ENCODE data around the gene MAB21L2.

MAB21L2 gene

GRCh38 chr4:150591406-150591805 is 9.5 kb downstream of the MAB21L2 start:
- Histone ChIP-seq H2BK5ac (ENCODE audit: low read length) (no peak overlapping the region), H3K18ac (ENCODE audit: low read length) (peak overlapping the region; percentile 60), H3K14ac (ENCODE audit: low read length) (no peak overlapping the region), H3K4me3 (ENCODE audit: low read length in 2 of 2) (no peak overlapping the region), H3K27me3 (ENCODE audit: control insufficient read depth in 3 of 3, insufficient read depth in 3 of 3, low read depth in 1 of 3, low read length in 3 of 3) (no peaks in the 10 kb centered on the region), H2AFZ (ENCODE audit: low read length) (peak overlapping the region; percentile 68), H3K27ac (replicated peaks; ENCODE audit: low read length) (peak overlapping the region; percentile 70), H3K79me1 (ENCODE audit: low read depth, low read length) (no peaks in the 10 kb centered on the region), H3K36me3 (replicated peaks in 1 of 2; ENCODE audit: control insufficient read depth in 2 of 2, insufficient read depth in 2 of 2, low read length in 2 of 2) (no peaks in the 10 kb centered on the region), H2BK120ac (ENCODE audit: low read depth, low read length) (no peak overlapping the region), H3K9ac (ENCODE audit: low read depth, low read length, poor library complexity) (no peak overlapping the region), H3K9me3 (replicated peaks in 1 of 2; ENCODE audit: control insufficient read depth in 2 of 2, insufficient read depth in 1 of 2, low read depth in 1 of 2, low read length in 2 of 2) (no peaks in the 10 kb centered on the region), H3K4me1 (ENCODE audit: control insufficient read depth in 2 of 2, insufficient read depth in 1 of 2, low read depth in 1 of 2, low read length in 2 of 2) (peaks cover 7 to 10% of the 10 kb centered on the region in 2 donors), H3K23ac (ENCODE audit: low read depth, low read length, poor library complexity) (no peak overlapping the region), H4K8ac (ENCODE audit: low read depth, low read length) (no peak overlapping the region), H2BK12ac (ENCODE audit: low read length) (no peak overlapping the region), H2BK15ac (ENCODE audit: low read length) (no peak overlapping the region), H3K4me2 (ENCODE audit: insufficient read depth, low read length, poor library complexity, severe bottlenecking) (peak overlapping the region; percentile 26), H3K4ac (ENCODE audit: low read length) (no peak overlapping the region), H2AK5ac (ENCODE audit: low read depth, low read length) (no peak overlapping the region), H4K91ac (ENCODE audit: low read depth, low read length, poor library complexity) (no peak overlapping the region)
- peak; percentile 24 for DNase-seq (ENCODE audit: low spot score)
- WGBS, 2 donors (ENCODE audit: extremely low coverage in 2 of 2, insufficient read length in 2 of 2, insufficient replicate concordance in 1 of 2): no CpG with 5 or more reads among the region's 5 CpGs

GRCh38 chr4:150591904-150592303 is 10.0 kb downstream of the MAB21L2 start:
- no CpG with 5 or more reads among the region's 4 CpGs for WGBS, 2 donors (ENCODE audit: extremely low coverage in 2 of 2, insufficient read length in 2 of 2, insufficient replicate concordance in 1 of 2)
- Histone ChIP-seq H3K18ac (ENCODE audit: low read length) (peak overlapping the region; percentile 60), H2AFZ (ENCODE audit: low read length) (peak overlapping the region; percentile 68), H3K79me1 (ENCODE audit: low read depth, low read length) (no peaks in the 10 kb centered on the region), H3K36me3 (replicated peaks in 1 of 2; ENCODE audit: control insufficient read depth in 2 of 2, insufficient read depth in 2 of 2, low read length in 2 of 2) (no peaks in the 10 kb centered on the region), H3K4ac (ENCODE audit: low read length) (no peak overlapping the region), H2BK12ac (ENCODE audit: low read length) (no peak overlapping the region), H3K27ac (replicated peaks; ENCODE audit: low read length) (peak overlapping the region; percentile 70), H3K27me3 (ENCODE audit: control insufficient read depth in 3 of 3, insufficient read depth in 3 of 3, low read depth in 1 of 3, low read length in 3 of 3) (no peaks in the 10 kb centered on the region), H2BK15ac (ENCODE audit: low read length) (no peak overlapping the region), H4K91ac (ENCODE audit: low read depth, low read length, poor library complexity) (no peak overlapping the region), H2BK120ac (ENCODE audit: low read depth, low read length) (no peak overlapping the region), H3K9me3 (replicated peaks in 1 of 2; ENCODE audit: control insufficient read depth in 2 of 2, insufficient read depth in 1 of 2, low read depth in 1 of 2, low read length in 2 of 2) (no peaks in the 10 kb centered on the region), H3K4me3 (ENCODE audit: low read length in 2 of 2) (no peak overlapping the region), H3K23ac (ENCODE audit: low read depth, low read length, poor library complexity) (no peak overlapping the region), H3K4me2 (ENCODE audit: insufficient read depth, low read length, poor library complexity, severe bottlenecking) (no peak overlapping the region), H4K8ac (ENCODE audit: low read depth, low read length) (no peak overlapping the region), H3K9ac (ENCODE audit: low read depth, low read length, poor library complexity) (no peak overlapping the region), H3K4me1 (ENCODE audit: control insufficient read depth in 2 of 2, insufficient read depth in 1 of 2, low read depth in 1 of 2, low read length in 2 of 2) (peaks cover 7 to 10% of the 10 kb centered on the region in 2 donors), H2BK5ac (ENCODE audit: low read length) (no peak overlapping the region), H3K14ac (ENCODE audit: low read length) (no peak overlapping the region), H2AK5ac (ENCODE audit: low read depth, low read length) (no peak overlapping the region)
- DNase-seq (ENCODE audit: low spot score): no peak

- no peak overlapping the region for H2BK12ac ChIP-seq (ENCODE audit: low read length)
Measured at GRCh38 chr4:150593996-150594395, 12.0 kb downstream of the MAB21L2 start.

GRCh38 chr4:150598909-150599308 is 17.0 kb downstream of the MAB21L2 start:
- Histone ChIP-seq H2BK5ac (ENCODE audit: low read length) (no peak overlapping the region), H3K14ac (ENCODE audit: low read length) (no peak overlapping the region), H2BK12ac (ENCODE audit: low read length) (no peak overlapping the region), H2AFZ (ENCODE audit: low read length) (no peak overlapping the region), H3K18ac (ENCODE audit: low read length) (no peak overlapping the region), H2BK120ac (ENCODE audit: low read depth, low read length) (no peak overlapping the region), H3K4me3 (ENCODE audit: low read length in 2 of 2) (no peak overlapping the region), H3K36me3 (replicated peaks in 1 of 2; ENCODE audit: control insufficient read depth in 2 of 2, insufficient read depth in 2 of 2, low read length in 2 of 2) (no peaks in the 10 kb centered on the region), H3K27ac (replicated peaks; ENCODE audit: low read length) (no peak overlapping the region), H2BK15ac (ENCODE audit: low read length) (no peak overlapping the region), H4K8ac (ENCODE audit: low read depth, low read length) (no peak overlapping the region), H2AK5ac (ENCODE audit: low read depth, low read length) (no peak overlapping the region), H3K9ac (ENCODE audit: low read depth, low read length, poor library complexity) (no peak overlapping the region), H3K79me1 (ENCODE audit: low read depth, low read length) (no peaks in the 10 kb centered on the region), H3K23ac (ENCODE audit: low read depth, low read length, poor library complexity) (no peak overlapping the region), H3K9me3 (replicated peaks in 1 of 2; ENCODE audit: control insufficient read depth in 2 of 2, insufficient read depth in 1 of 2, low read depth in 1 of 2, low read length in 2 of 2) (no peaks in the 10 kb centered on the region), H3K4me1 (ENCODE audit: control insufficient read depth in 2 of 2, insufficient read depth in 1 of 2, low read depth in 1 of 2, low read length in 2 of 2) (peaks cover 0 to 1% of the 10 kb centered on the region in 2 donors), H4K91ac (ENCODE audit: low read depth, low read length, poor library complexity) (no peak overlapping the region), H3K27me3 (ENCODE audit: control insufficient read depth in 3 of 3, insufficient read depth in 3 of 3, low read depth in 1 of 3, low read length in 3 of 3) (no peaks in the 10 kb centered on the region), H3K4me2 (ENCODE audit: insufficient read depth, low read length, poor library complexity, severe bottlenecking) (no peak overlapping the region), H3K4ac (ENCODE audit: low read length) (no peak overlapping the region)
- no CpG with 5 or more reads among the region's 12 CpGs for WGBS, 2 donors (ENCODE audit: extremely low coverage in 2 of 2, insufficient read length in 2 of 2, insufficient replicate concordance in 1 of 2)
- DNase-seq (ENCODE audit: low spot score): no peak

More at GRCh38 chr4:150593996-150594395, 12.0 kb downstream of the MAB21L2 start:
- DNase-seq (ENCODE audit: low spot score): no peak
- no peak overlapping the region for H3K4ac ChIP-seq (ENCODE audit: low read length)
- no peak overlapping the region for H3K27ac ChIP-seq (replicated peaks; ENCODE audit: low read length)
- H3K9me3 ChIP-seq (replicated peaks in 1 of 2; ENCODE audit: control insufficient read depth in 2 of 2, insufficient read depth in 1 of 2, low read depth in 1 of 2, low read length in 2 of 2): no peaks in the 10 kb centered on the region
- no peak overlapping the region for H4K8ac ChIP-seq (ENCODE audit: low read depth, low read length)
- H2AFZ ChIP-seq (ENCODE audit: low read length): no peak overlapping the region
- no peak overlapping the region for H2BK15ac ChIP-seq (ENCODE audit: low read length)
- no peak overlapping the region for H3K23ac ChIP-seq (ENCODE audit: low read depth, low read length, poor library complexity)
- no peak overlapping the region for H3K4me2 ChIP-seq (ENCODE audit: insufficient read depth, low read length, poor library complexity, severe bottlenecking)
- H2BK5ac ChIP-seq (ENCODE audit: low read length): no peak overlapping the region
- no peak overlapping the region for H2AK5ac ChIP-seq (ENCODE audit: low read depth, low read length)
- H3K18ac ChIP-seq (ENCODE audit: low read length): no peak overlapping the region
- H3K9ac ChIP-seq (ENCODE audit: low read depth, low read length, poor library complexity): no peak overlapping the region
- no peaks in the 10 kb centered on the region for H3K79me1 ChIP-seq (ENCODE audit: low read depth, low read length)
- no peak overlapping the region for H3K14ac ChIP-seq (ENCODE audit: low read length)
- no peak overlapping the region for H4K91ac ChIP-seq (ENCODE audit: low read depth, low read length, poor library complexity)
- H3K36me3 ChIP-seq (replicated peaks in 1 of 2; ENCODE audit: control insufficient read depth in 2 of 2, insufficient read depth in 2 of 2, low read length in 2 of 2): no peaks in the 10 kb centered on the region
- no peaks in the 10 kb centered on the region for H3K27me3 ChIP-seq (ENCODE audit: control insufficient read depth in 3 of 3, insufficient read depth in 3 of 3, low read depth in 1 of 3, low read length in 3 of 3)
- H3K4me3 ChIP-seq (ENCODE audit: low read length in 2 of 2): no peak overlapping the region
- H2BK120ac ChIP-seq (ENCODE audit: low read depth, low read length): no peak overlapping the region
- H3K4me1 ChIP-seq (ENCODE audit: control insufficient read depth in 2 of 2, insufficient read depth in 1 of 2, low read depth in 1 of 2, low read length in 2 of 2): peaks cover 7 to 10% of the 10 kb centered on the region in 2 donors
- WGBS, 2 donors (ENCODE audit: extremely low coverage in 2 of 2, insufficient read length in 2 of 2, insufficient replicate concordance in 1 of 2): no CpG with 5 or more reads among the region's 1 CpG
